Measurements from ENCODE around the gene GRIA4. TPM values are rescaled to one million over a fixed set of nuclear protein-coding genes. Genes with fewer than 3 reads are reported as not detected.

GRIA4 gene
- total RNA-seq, 3 donors from 2014 or later (not counting 1 experiment from before 2014, with no cell fraction given) = not detected

DNA sequence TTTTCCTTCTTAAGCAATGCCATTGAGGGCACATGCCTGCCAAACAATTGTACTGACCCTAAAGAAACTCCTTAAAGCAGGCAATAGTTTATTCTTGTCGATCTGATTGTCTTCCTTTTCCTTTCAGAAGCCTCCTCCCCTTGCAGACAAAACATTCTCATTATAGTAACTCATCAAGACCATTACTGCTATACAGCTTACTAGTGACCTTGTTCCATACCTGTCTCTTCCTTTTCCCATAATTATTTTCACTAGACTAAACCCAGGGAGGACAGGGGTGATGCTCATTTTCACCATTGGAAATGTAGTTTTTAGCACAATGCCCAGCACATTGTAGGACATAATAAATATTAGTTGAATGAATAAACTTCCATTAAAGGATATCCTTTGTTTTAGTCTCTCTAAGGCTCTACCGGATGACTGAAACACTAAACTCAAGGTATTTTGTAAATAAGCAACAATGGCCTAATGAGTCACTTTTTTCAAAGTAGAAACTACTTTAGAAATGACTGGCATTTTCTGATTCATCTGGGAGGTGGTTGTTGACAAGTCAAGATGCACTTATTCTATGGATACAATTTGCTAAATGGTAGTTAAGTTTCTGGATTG is 421.4 kb downstream of the GRIA4 start:
- Histone ChIP-seq H3K9me3 (ENCODE audit: control insufficient read depth, insufficient read depth, low read length) (no peaks in the 10 kb centered on the region), H3K27me3 (ENCODE audit: control insufficient read depth, insufficient read depth, low read length) (peaks cover 6% of the 10 kb centered on the region), H3K36me3 (ENCODE audit: control insufficient read depth, insufficient read depth, low read length) (no peaks in the 10 kb centered on the region), H3K4me3 (ENCODE audit: low read length) (no peak overlapping the region), H3K27ac (ENCODE audit: low read length) (no peak overlapping the region), H3K4me1 (ENCODE audit: control insufficient read depth, insufficient read depth, low read length) (no peaks in the 10 kb centered on the region)
- H3K4me1 Mint-ChIP-seq = no peaks in the 10 kb centered on the region
- no peak for DNase-seq
- no peaks in the 10 kb centered on the region for H3K9me3 Mint-ChIP-seq
- TF ChIP-seq, protein P1, sequence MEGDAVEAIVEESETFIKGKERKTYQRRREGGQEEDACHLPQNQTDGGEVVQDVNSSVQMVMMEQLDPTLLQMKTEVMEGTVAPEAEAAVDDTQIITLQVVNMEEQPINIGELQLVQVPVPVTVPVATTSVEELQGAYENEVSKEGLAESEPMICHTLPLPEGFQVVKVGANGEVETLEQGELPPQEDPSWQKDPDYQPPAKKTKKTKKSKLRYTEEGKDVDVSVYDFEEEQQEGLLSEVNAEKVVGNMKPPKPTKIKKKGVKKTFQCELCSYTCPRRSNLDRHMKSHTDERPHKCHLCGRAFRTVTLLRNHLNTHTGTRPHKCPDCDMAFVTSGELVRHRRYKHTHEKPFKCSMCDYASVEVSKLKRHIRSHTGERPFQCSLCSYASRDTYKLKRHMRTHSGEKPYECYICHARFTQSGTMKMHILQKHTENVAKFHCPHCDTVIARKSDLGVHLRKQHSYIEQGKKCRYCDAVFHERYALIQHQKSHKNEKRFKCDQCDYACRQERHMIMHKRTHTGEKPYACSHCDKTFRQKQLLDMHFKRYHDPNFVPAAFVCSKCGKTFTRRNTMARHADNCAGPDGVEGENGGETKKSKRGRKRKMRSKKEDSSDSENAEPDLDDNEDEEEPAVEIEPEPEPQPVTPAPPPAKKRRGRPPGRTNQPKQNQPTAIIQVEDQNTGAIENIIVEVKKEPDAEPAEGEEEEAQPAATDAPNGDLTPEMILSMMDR (IDR thresholded peaks at IDR 0.05) = no peak
- no peak overlapping the region for H3K4me3 Mint-ChIP-seq
- ATAC-seq = no peak
- H3K36me3 Mint-ChIP-seq = no peaks in the 10 kb centered on the region
- WGBS (ENCODE audit: insufficient coverage) = 57% methylated on average over 2 of the region's 2 CpGs
- H3K27me3 Mint-ChIP-seq (ENCODE audit: low read depth in 2 of 2) = peaks cover 34 to 58% of the 10 kb centered on the region in 2 donors
- H3K27ac Mint-ChIP-seq = no peak overlapping the region
- intact Hi-C loops (cut with micrococcal nuclease) = no loop called here
